Small intestine (tissue), 7 donors: ENCODE data around the gene AFF3. TPM values are rescaled to one million over a fixed set of nuclear protein-coding genes. Genes with fewer than 3 reads are reported as not detected.

Experiments used
- DNase-seq, 2 donors: peaks; one replicate each; pipeline versions ENCODE4 v3.0.0 to v3.0.0-alpha.2; 2013
- FAIRE-seq: peaks from 2 replicates; lab custom pipeline; 2012; peaks lifted over from hg19 to GRCh38; lab: Jason Lieb, UNC
- H3K27ac ChIP-seq, 3 donors: one replicate each; pipeline ENCODE4 v1.5.1; 2013; ENCODE audit warnings: low read length in 2 of 3, mild to moderate bottlenecking in 2 of 3, control low read depth in 1 of 3, inconsistent platforms in 1 of 3, low read depth in 1 of 3, moderate library complexity in 1 of 3
- H3K27me3 ChIP-seq, 3 donors: one replicate each; pipeline ENCODE4 v1.6.1; 2013; ENCODE audit warnings: low read length in 3 of 3, inconsistent platforms in 1 of 3; ENCODE audit not compliant: control insufficient read depth in 3 of 3, insufficient read depth in 3 of 3
- H3K36me3 ChIP-seq, 3 donors: one replicate each; pipeline ENCODE4 v1.6.1; 2013; ENCODE audit warnings: low read length in 3 of 3, inconsistent platforms in 1 of 3, low read depth in 1 of 3, mild to moderate bottlenecking in 1 of 3, moderate library complexity in 1 of 3; ENCODE audit not compliant: control insufficient read depth in 3 of 3, insufficient read depth in 2 of 3
- H3K4me1 ChIP-seq, 3 donors: one replicate each; pipeline ENCODE4 v1.6.1; 2013; ENCODE audit warnings: low read length in 2 of 3, inconsistent platforms in 1 of 3, low read depth in 1 of 3, mild to moderate bottlenecking in 1 of 3, moderate library complexity in 1 of 3; ENCODE audit not compliant: control insufficient read depth in 3 of 3, insufficient read depth in 2 of 3
- H3K4me3 ChIP-seq, 3 donors: one replicate each; pipeline ENCODE4 v1.5.1; 2013; ENCODE audit warnings: low read length in 3 of 3, control low read depth in 1 of 3, inconsistent platforms in 1 of 3, low read depth in 1 of 3, mild to moderate bottlenecking in 1 of 3, moderate library complexity in 1 of 3
- H3K9me3 ChIP-seq, 2 donors: one replicate each; pipeline ENCODE4 v1.6.1; 2013; ENCODE audit warnings: low read depth in 1 of 2, low read length in 1 of 2; ENCODE audit not compliant: control insufficient read depth in 2 of 2, insufficient read depth in 1 of 2
- WGBS, 3 donors: extraction: QIAGEN DNeasy Blood & Tissue Kit; methylation state at CpG; one replicate each; pipeline ENCODE4 v1.1.7; 2013; 5-methylcytosine and 5-hydroxymethylcytosine counted together
- polyA plus RNA-seq, 4 donors: library from polyadenylated mRNA; stranded (reverse) in 3 of 4; unstranded in 1 of 4; fragments of 200-250 nt in 3 of 4; fragments of 120-200 nt in 1 of 4; gene quantifications; one replicate each; pipeline versions ENCODE4 v1.2.1 to v1.2.3, GENCODE V29; 2013
- donor health status: healthy with polysubstance abuse.
- donor health status: control.
- donor health status: control.
- donor health status: Bipolar disorder and iron deficiency.
- donor health status: healthy.

Gene AFF3
- polyA plus RNA-seq, 4 donors = 0.27 to 3.2 (median 0.92) TPM; not detected in 1

DNA sequence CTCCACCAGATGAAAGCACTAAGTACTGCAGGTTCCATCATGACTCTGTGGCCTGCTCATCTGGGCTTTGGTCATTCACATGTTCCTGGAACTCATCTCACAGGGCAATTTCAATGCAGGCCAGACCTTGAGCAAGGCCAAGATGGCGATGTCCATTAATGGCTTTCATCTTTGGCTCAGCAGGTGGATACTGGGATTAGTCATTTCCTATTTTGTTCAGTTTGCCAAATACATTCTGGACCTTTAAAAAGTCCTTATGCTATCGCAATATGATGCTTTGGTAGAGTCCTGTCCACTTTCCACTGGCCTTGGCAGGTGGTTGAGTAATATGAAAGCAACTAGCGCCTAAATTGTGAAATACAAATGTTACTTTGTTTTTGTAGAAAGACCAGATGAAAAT lies 482.5 kb downstream of the AFF3 start:
- H3K4me1 ChIP-seq = no peaks in the 10 kb centered on the region
- no peak overlapping the region for H3K4me3 ChIP-seq
- DNase-seq (no peak), FAIRE-seq (no peak)
- WGBS, 3 donors = 87 to 92% (median 91%) methylated on average over 3 of the region's 3 CpGs
- H3K27me3 ChIP-seq = no peaks in the 10 kb centered on the region
- no peaks in the 10 kb centered on the region for H3K9me3 ChIP-seq
- H3K36me3 ChIP-seq = no peaks in the 10 kb centered on the region
- H3K27ac ChIP-seq = no peak overlapping the region

DNA sequence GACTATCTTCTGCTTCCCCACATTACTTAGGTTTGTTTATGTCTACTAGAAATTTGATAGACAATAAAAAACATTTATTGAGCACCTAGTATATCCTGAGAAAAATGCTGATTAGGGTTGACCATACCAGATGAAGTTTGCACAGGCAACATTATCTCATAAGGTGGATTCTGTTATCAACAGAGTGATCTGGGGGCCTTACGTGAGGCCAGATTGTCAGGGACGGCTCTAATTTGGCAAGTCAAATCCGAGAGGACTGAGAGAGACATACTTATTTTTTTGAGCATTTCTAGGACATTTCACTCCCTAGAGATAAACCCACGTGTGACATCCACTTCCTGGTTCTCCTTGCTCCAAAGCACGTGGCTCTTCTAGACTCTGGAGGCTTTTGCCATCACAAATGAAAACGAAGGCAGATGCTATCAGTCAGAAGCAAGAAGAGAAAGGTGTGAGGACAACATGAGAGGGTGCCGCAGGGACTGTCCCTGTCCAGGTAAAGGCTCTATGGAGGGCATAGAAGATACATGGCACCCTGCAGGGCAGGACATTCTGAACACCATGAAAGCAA lies 484.6 kb downstream of the AFF3 start:
- Histone ChIP-seq H3K4me3 (no peak overlapping the region), H3K9me3 (peaks cover 0 to 2% of the 10 kb centered on the region in 2 donors), H3K36me3 (no peaks in the 10 kb centered on the region), H3K27me3 (no peaks in the 10 kb centered on the region), H3K4me1 (no peaks in the 10 kb centered on the region), H3K27ac (no peak overlapping the region)
- WGBS, 3 donors = 64 to 71% (median 70%) methylated on average over 7 of the region's 7 CpGs
- no peak for FAIRE-seq
- no peak for DNase-seq

DNA sequence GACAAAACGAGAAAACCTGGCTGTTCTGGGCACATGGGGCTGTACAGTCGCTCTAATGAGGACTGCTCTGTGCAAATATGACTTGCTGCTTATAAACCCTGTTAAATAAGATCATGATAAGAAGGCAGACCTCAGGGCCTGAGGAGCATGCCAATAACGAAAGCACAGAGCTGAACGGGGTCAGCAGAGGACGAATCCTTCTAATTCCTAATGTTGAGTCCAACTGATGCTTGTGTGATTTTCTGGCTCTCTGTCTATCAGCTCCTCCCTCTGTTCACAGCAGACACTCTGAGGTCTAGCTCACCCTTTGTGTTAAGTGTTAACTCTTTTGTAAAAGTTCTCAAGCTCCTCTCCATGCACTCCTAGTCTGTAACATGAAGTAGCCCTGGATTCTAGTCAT lies 485.4 kb downstream of the AFF3 start:
- Histone ChIP-seq H3K27ac (no peak overlapping the region), H3K36me3 (no peaks in the 10 kb centered on the region), H3K4me1 (no peaks in the 10 kb centered on the region), H3K9me3 (peaks cover 0 to 2% of the 10 kb centered on the region in 2 donors), H3K4me3 (no peak overlapping the region), H3K27me3 (no peaks in the 10 kb centered on the region)
- DNase-seq (no peak), FAIRE-seq (no peak)
- 42 to 54% (median 50%) methylated on average over 5 of the region's 5 CpGs for whole genome bisulfite sequencing, 3 donors

DNA sequence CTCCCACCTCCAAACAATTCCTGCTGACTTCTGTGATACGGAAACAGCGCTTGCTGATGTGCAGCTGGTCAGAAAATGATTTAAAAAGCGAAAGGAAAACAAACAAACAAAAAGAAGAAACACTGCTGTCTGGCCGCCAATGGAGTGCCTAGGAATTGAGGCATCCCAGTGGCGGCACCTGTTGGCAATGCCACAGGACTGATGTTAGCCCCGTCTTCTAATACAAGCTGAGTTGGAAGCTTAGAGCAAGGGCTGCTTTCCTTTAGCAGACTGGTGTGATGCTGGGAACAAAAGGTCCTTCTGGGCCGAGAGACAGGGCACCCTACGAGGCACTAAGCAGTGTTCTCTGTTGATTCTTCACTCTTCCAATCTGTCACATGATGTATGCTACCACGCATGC lies 489.0 kb downstream of the AFF3 start:
- H3K27ac ChIP-seq = no peak overlapping the region
- peaks cover 0 to 2% of the 10 kb centered on the region in 2 donors for H3K9me3 ChIP-seq
- no peak overlapping the region for H3K4me3 ChIP-seq
- FAIRE-seq (no peak), DNase-seq (no peak)
- H3K36me3 ChIP-seq = no peaks in the 10 kb centered on the region
- H3K4me1 ChIP-seq = peaks cover 0 to 2% (median 0%) of the 10 kb centered on the region in 3 donors
- no peaks in the 10 kb centered on the region for H3K27me3 ChIP-seq
- 83 to 93% (median 87%) methylated on average over 9 of the region's 9 CpGs for WGBS, 3 donors

DNA sequence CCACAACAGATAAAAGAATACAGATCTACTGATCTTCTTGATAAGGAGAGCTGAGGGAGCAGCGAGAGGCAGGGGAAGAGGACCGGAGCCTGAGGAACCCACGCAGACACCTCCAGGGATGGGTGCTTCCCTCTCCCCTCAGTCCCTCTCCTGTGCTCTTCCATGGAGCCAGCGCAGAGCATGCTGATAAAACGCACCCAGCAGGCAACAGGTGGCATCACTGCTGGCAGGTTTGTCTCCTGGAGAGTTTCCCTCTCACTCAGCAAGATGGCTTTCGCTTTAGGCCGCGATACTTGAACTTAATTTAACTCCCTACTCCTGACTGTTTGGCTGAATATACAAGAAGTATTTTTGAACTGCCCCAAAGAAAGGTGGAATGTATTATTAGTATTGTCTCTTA lies 489.5 kb downstream of the AFF3 start:
- Histone ChIP-seq H3K4me3 (no peak overlapping the region), H3K27me3 (no peaks in the 10 kb centered on the region), H3K9me3 (peaks cover 0 to 2% of the 10 kb centered on the region in 2 donors), H3K36me3 (no peaks in the 10 kb centered on the region), H3K27ac (no peak overlapping the region), H3K4me1 (peaks cover 0 to 6% (median 0%) of the 10 kb centered on the region in 3 donors)
- WGBS, 3 donors = 86 to 92% (median 91%) methylated on average over 8 of the region's 8 CpGs
- FAIRE-seq (no peak), DNase-seq (no peak)

DNA sequence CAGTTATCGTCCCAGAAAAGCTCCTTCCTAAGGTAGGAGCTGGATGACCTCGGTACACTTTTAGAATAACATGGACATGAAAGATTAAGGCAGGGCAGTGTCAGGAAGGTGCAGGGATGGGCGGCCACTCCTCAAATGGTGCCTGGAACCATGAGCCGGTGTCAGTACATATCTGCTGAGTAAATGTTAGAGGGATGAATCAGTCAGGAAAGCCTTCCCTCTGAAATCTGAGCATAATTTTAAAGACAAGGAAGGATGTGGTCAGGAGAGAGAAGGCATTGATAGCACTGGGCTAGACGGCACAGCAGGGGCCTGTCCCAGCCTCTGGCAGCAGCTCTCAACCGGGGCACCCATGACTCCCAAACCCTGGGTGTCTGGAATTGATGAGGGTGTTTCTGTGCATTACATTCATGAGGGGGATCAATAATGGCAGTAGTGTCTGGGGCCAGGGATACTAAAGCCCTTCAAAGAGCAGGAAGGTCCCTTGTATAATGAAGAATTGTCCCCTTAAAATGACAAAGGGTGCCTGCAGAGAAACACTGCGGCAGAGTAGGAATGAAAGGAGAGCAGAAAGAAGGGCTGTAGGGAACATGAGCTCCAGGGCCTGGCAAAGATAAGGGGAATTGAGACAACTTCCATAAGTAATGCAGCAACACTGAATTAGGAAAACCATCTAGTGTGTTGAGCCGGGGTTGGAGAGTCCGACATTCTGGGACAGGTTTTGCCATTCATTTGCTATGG lies 490.3 kb downstream of the AFF3 start:
- Histone ChIP-seq H3K4me3 (no peak overlapping the region), H3K36me3 (no peaks in the 10 kb centered on the region), H3K4me1 (peaks cover 0 to 6% (median 0%) of the 10 kb centered on the region in 3 donors), H3K27me3 (no peaks in the 10 kb centered on the region), H3K9me3 (peaks cover 0 to 4% of the 10 kb centered on the region in 2 donors), H3K27ac (no peak overlapping the region)
- no peak for DNase-seq
- 88 to 93% (median 89%) methylated on average over 9 of the region's 9 CpGs for WGBS, 3 donors
- no peak for FAIRE-seq

DNA sequence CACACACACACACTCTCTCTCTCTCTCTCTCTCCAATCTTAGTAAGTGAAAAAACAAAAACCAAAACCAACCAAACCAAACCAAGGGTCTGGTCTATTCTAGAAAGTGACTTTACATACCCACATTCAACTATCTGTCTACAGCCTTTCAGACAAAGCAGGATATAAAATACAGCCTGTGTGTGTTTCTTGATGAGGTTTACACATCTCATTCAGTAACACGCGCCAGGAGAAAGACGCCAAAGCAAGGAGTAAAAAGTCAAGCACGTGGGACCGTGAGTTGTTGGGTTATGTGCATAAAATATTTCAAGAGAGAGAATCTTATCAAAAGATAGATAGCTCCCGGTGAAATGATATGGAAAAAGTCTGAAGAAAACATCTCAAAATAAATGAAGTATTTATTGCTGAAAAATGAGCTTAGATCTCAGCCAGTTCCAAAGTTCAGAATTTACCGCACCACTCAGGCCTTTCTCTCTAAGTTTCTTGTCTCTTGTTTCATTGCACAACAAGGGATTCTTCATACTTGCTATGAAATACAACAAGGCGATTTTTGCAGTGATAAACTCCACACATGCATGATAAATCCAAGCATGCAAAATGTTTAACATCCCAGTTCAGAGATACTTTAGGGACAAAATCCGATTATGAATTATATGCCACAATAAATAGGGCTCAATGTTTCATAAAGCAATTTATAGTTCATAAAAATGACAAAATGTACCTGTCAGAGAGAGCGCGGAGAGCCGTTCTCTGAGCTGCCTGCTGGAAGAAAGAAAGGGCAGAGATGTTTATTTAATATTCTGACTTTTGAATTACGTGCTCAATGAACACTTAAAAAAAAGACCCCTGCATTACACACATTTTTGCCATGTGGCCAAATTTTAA lies 493.2 kb downstream of the AFF3 start:
- Histone ChIP-seq H3K4me1 (peaks cover 0 to 6% (median 0%) of the 10 kb centered on the region in 3 donors), H3K9me3 (peaks cover 0 to 5% of the 10 kb centered on the region in 2 donors), H3K36me3 (no peaks in the 10 kb centered on the region), H3K27me3 (no peaks in the 10 kb centered on the region), H3K4me3 (no peak overlapping the region), H3K27ac (no peak overlapping the region)
- WGBS, 3 donors = 55 to 69% (median 64%) methylated on average over 13 of the region's 13 CpGs
- no peak for FAIRE-seq
- DNase-seq = peak in 1 of 2 donors; percentile 29

DNA sequence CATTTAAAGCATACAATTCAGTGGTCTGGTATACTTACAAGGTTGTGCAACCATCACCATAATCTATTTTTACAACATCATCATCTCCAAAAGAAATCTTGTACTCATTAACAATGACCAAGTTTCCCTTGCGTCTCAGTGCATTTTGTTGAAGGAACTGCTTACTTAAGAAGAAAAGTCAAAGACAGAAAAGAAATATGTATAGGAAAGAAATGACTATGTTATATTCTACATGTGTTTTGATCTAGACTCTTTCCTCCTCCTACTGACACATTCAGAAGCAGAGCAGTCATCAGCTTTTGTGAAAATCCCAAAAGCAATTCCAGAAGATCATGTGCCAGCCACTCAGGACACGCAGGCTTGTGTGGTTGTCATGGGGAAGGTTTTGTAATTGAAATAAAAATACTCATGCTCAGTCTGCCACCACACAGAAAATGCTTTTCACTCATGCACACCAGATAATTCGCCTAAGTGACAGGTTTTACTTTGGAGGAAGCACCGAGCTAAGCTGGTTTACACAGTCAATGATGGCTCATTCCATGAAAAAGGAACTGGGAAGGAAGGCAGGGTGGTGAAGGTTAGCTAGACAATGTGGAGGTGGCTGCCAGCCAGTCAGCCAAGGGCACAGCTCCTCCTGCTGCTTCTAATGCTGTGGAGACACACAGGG lies 494.1 kb downstream of the AFF3 start:
- Histone ChIP-seq H3K4me1 (peaks cover 0 to 6% (median 0%) of the 10 kb centered on the region in 3 donors), H3K4me3 (no peak overlapping the region), H3K9me3 (peaks cover 0 to 5% of the 10 kb centered on the region in 2 donors), H3K27me3 (no peaks in the 10 kb centered on the region), H3K36me3 (no peaks in the 10 kb centered on the region), H3K27ac (peak overlapping the region in 1 of 3 donors; percentile 29)
- DNase-seq (no peak), FAIRE-seq (no peak)
- 52 to 67% (median 60%) methylated on average over 4 of the region's 4 CpGs for WGBS, 3 donors
